Hepatic stellate cell (primary cell): ENCODE results near the gene LIG4.
"Not testable (repeated sequence)": the region's sequence is repeated elsewhere in the genome, so short reads cannot be mapped to it uniquely, and the experiment has no call there.

Experiments
- DNase-seq: peaks from one replicate; pipeline ENCODE4 v3.0.0; 2011; ENCODE audit warnings: low spot score

Gene LIG4

DNA sequence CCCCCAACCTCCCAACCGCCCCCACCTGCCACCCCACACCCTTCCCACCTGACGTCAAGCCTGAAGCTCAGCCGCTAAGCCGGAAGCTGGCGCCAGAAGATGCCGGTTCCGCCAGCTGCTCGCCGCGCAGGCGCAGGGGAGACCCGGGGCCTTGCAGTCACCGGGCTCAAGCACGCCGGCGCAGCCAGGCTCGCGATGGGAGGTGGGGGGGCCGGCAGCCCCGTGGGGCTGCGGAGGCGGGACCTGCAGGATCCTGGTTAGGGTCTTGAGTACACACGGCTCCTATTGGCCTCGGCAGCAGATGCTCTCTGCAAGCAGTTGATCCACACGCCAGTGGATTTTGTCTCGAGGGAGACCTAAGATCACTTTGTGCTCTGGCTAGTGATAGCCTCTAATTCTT is at the start of gene LIG4:
TSS of gene LIG4 (minus strand) at position 101 of the 400 bp plus-strand sequence. CDS start 4,268 bp downstream, outside the sequence.
- DNase-seq: peak; percentile 96

GRCh38 chr13:108263621-108264355 is 48.5 kb upstream of the LIG4 start:
- DNase-seq: no peak

DNA sequence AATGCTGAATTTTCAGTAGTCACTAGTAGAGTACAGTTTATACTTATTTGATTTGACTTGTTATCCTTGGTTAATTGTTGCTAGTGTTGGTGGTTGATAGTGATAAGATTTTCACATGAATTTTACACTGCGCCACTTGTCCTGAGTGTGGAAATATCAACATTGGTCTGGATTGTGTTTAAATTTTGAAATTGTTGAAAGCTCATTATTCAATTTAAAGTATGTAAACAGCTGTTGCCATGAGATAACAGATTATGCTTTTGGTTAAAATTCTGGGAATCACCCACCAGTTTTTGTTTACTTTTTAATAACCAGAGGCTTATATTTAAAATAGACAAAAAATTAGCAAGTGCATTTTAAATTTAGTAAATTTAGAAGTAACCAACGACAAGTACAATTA is 41.9 kb upstream of the LIG4 start:
- DNase-seq: no peak

GRCh38 chr13:108249150-108249549 is 33.8 kb upstream of the LIG4 start:
- no peak for DNase-seq

GRCh38 chr13:108230377-108230776 is 15.0 kb upstream of the LIG4 start:
- no peak for DNase-seq

GRCh38 chr13:108227651-108228272 is 12.4 kb upstream of the LIG4 start:
- DNase-seq: no peak

- no peak for DNase-seq
Measured at GRCh38 chr13:108226184-108226583, 10.8 kb upstream of the LIG4 start.

GRCh38 chr13:108225440-108225839 is 10.1 kb upstream of the LIG4 start:
- no peak for DNase-seq

DNA sequence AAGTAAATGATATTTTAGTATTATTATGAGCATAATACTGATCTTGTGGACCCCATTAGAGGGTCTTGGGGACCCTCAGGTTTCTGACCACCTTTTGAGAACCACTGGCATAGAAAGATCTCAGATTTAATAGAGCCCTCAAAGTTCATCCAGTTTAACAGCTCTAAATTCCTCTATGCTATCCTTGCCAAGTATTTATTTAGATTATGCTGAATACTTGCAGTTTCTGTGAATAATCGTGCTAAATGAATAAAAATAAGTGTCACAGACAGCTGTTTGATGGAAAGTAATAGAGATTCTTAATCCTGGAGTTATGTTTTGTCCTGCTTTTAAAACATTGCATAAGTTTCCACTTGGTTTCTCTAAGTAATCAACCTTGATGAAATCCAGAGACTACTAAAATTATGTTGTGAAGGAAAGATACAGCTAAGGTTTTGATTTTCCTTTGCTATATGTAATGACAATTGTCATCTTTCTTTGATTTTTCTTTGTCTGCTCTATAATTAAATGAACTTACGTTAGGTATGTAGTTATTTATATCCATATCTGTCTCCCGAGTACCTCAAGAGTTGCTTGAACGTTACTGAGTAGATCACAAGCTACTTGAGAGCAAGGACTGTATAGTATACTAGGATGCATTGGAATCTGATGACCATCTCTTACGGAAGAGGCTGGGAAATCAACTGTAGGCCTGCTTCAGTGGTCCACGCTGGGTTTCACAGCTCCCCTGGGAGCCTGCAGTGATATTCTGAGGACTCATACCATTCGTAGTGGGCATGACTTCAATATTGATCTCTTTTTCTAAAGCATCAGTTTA is 8.6 kb upstream of the LIG4 start:
- DNase-seq: no peak

DNA sequence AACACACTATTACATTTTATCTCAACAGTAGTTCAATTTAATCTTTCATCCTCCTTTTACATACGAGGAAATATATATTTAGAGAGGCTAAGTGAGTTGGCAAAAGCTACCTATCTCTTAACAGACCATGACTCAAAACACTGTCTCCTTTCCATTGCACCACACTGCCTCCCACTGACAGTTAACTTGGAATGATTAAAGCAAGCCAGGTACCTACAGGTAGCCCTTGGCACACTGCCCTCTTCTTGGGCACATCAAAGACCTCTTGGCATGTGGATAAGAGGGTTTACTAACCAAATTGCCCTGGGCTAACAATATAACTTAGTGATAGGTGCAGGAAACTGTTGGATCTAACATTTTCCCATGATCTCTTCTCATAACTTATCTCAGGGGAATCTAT is 4.7 kb upstream of the LIG4 start:
- DNase-seq: no peak

DNA sequence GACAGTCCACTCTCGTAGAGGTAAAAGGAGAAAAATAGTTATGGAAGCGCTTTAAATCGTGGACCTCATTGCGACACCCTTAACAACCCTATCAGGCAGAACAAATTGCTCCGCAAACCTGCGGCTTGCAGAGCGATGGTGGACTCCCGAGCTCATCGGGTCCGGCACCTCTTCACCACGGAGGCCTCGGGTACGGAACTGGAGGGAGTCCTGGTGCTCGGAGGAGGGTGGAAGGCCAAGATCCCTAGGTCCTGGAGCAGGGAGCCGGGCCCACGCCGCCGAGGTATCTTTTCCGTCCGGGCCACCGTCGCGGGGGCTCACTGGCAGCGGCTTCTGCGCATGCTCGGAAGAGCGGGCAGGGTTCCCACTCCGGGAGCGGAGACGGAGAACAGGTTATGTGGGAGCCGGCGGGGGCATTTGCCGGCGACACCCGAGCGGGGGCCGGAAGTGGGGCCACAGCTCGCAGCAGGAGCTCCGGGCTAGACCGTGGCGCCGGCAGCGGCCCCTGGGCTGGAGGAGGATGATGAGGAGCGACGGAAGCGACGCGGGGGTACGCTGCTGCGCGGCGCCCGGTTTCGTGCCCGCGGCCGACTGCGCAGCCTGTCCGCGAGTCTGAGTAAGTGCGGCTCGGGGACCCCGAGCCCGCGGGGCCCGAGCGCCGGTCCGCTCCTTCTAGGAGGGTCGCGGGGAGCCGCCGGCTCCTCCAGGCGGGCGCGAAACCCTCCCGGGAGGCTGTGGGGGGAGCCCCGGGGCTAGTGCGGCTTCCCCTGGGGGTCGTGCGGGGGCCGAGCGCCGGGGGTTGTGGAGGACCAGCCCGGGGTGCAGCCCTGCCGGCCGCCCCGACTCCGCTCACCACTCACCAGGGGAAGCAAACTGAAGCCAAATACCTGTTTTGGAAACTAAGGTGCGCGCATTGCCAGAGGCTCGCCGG is 3.0 kb upstream of the LIG4 start, which contains the start of gene ABHD13:
TSS of gene ABHD13 (plus strand) at position 349 of the 931 bp plus-strand sequence. CDS start 10,827 bp downstream, outside the sequence.
- peak; percentile 91 for DNase-seq

- not testable (repeated sequence) for DNase-seq
Measured at GRCh38 chr13:108217307-108218043, 2.1 kb upstream of the LIG4 start.

- DNase-seq: no peak
Measured at GRCh38 chr13:108214441-108215271, 680 bp downstream of the LIG4 start.

DNA sequence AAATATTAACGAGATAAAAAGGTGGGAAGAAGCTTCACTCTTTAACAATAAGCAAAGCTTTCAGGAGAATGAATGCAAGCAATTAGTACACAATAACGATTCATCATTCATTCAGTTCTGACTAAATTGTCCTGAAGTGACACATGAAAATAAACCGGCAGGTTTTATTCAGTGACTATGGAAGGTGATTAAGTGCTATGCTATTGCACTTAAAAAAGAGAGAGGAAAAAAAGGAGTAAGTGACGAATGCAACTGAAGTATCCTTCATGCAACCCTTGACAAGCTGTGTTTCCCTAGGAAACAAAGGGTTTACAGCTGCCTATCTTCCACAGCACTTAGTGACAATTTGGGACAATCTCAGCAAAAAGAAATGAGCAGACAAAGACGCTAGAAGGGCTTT is 1.4 kb downstream of the LIG4 start:
- DNase-seq: no peak

DNA sequence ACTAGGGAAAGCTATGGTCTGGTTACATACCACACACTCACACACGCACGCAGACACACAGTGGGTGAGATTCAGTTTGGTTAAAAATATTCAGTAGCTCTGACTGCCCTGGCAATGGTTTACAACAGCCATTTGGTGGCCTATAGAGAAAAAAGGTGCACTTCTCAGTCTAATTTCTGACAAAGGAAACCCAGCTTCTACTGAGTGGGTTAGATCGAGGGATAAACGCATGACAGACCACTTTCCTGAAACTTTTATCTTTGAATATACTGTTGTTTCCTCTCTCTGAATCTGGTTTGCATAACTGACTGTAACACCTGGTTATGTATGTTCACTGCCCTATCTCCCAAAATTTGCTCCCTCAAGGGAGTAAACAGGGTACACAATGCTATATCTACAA is 2.5 kb downstream of the LIG4 start:
- no peak for DNase-seq

DNA sequence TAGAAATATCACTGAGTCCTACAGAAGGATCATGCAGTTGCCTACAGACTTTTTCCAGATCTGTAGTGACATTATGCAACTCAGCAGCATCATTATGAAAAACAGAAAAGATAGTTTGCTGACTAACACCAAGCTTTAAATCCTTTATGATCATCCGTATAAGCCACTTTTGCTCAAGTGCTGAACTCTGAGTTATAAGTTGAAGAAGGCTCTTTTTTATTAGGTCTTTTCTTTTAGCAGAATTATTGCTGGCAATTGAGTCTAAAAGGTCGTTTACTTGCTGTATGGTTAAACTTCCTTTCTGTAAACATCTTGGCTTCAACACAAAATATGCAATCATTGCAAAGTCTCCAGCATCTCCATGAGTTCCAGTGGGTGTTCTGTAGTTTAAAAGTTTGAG is 4.8 kb downstream of the LIG4 start:
- no peak for DNase-seq

DNA sequence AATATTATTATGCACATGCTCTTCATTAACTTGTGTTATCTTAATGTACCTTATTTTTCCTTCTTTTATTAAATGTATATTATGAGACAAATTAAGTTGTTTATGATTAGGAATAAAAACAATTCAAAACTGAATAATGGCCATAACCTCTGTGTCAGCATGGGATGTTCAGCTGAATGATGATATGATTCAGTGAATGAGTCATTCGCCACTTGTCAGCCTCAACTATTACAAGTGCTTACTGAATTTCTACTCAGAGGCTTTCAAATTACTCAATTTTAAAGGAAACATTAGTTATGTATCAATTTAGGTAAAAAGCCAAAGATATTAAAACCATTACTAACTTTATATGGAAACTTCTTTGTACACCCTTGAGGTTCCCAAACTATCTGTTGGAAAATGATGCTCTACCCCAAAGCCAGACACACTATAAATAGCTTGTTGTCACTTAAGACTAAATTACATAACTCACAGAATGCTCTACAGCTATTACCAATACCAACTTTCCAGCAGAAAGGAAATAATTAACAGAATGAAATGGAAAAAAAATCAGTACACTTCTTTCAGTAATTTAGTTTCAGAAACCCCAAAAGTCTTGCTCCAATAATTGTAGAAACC is 14.4 kb downstream of the LIG4 start:
- no peak for DNase-seq

DNA sequence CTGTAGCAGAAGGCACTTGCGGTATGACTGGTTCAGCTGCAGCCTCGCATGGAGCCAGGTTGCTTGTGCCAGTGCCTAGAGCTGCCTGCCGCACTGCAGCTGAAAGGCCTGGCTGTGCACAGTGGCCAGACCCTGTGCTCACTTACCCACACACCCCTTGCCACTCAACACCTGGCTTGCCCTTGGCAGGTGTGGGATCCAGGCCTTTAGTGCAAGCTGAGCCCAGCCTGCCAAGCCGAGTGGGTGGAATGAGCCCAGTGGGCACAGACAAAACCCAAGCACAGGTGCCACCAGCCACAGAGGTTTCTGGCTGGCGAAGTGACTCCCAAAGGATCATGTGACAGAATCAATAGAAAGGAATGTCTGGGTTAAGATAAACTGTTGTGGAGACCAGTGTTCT is 19.5 kb downstream of the LIG4 start:
- no peak for DNase-seq

GRCh38 chr13:108195146-108195545 is 20.2 kb downstream of the LIG4 start:
- no peak for DNase-seq
